Osteoblast (primary cell): Measurements from ENCODE around the gene COL4A2. TPM values are rescaled to one million over a fixed set of nuclear protein-coding genes. Genes with fewer than 3 reads are reported as not detected.

Experiments used
- DNase-seq: peaks from one replicate; pipeline ENCODE4 v3.0.0; 2011; ENCODE audit warnings: low spot score, mixed read lengths; ENCODE audit not compliant: insufficient read length; ENCODE audit errors: missing footprints
- H2AFZ ChIP-seq: 2 replicates; pipeline ENCODE4 v1.6.0; 2011; ENCODE audit warnings: mild to moderate bottlenecking, low read length
- H3K27ac ChIP-seq: 2 replicates; pipeline ENCODE4 v1.5.1; 2011; ENCODE audit warnings: mild to moderate bottlenecking, low read depth, low read length, moderate library complexity
- H3K27me3 ChIP-seq: 2 replicates; pipeline ENCODE4 v1.6.0; 2012; ENCODE audit warnings: mild to moderate bottlenecking, control low read depth, inconsistent platforms, low read length, moderate library complexity; ENCODE audit not compliant: insufficient read depth
- H3K36me3 ChIP-seq: 2 replicates; pipeline ENCODE4 v1.5.1; 2011; ENCODE audit warnings: mild to moderate bottlenecking, low read length, control low read depth, moderate library complexity; ENCODE audit not compliant: insufficient read depth
- H3K4me1 ChIP-seq: 2 replicates; pipeline ENCODE4 v1.5.1; 2011; ENCODE audit warnings: mild to moderate bottlenecking, low read length, control low read depth, moderate library complexity; ENCODE audit not compliant: insufficient read depth
- H3K4me2 ChIP-seq: 2 replicates; pipeline ENCODE4 v1.6.0; 2011; ENCODE audit warnings: mild to moderate bottlenecking, low read length; ENCODE audit not compliant: insufficient read depth
- H3K4me3 ChIP-seq: fragments of 200-600 bp; sonication (generic); 3 replicates; pipeline ENCODE4 v1.5.1; 2012; ENCODE audit warnings: mild to moderate bottlenecking, low read length, inconsistent platforms; ENCODE audit not compliant: insufficient read depth
- H3K79me2 ChIP-seq: 2 replicates; pipeline ENCODE4 v1.6.0; 2012; ENCODE audit warnings: mild to moderate bottlenecking, low read length, control low read depth, inconsistent platforms; ENCODE audit not compliant: insufficient read depth
- H3K9me3 ChIP-seq: 2 replicates; pipeline ENCODE4 v1.5.1; 2011; ENCODE audit warnings: low read depth, low read length, control low read depth
- H4K20me1 ChIP-seq: 2 replicates; pipeline ENCODE4 v1.6.0; 2012; ENCODE audit warnings: mild to moderate bottlenecking, low read length, control low read depth; ENCODE audit not compliant: insufficient read depth
- total RNA-seq: library from RNA; depleted of rRNA; stranded (reverse); fragments of >200 nt; gene quantifications from 2 replicates; pipeline ENCODE4 v1.2.3, GENCODE V29; 2012
- TF ChIP-seq, protein P1 (sequence below): IDR thresholded peaks from 2 replicates; pipeline ENCODE4 v1.5.1; 2011; ENCODE audit warnings: mild to moderate bottlenecking, low read depth, low read length, moderate library complexity; ENCODE audit errors: extremely low read depth

Gene COL4A2
- total RNA-seq, 1 donor, result 267 TPM

DNA sequence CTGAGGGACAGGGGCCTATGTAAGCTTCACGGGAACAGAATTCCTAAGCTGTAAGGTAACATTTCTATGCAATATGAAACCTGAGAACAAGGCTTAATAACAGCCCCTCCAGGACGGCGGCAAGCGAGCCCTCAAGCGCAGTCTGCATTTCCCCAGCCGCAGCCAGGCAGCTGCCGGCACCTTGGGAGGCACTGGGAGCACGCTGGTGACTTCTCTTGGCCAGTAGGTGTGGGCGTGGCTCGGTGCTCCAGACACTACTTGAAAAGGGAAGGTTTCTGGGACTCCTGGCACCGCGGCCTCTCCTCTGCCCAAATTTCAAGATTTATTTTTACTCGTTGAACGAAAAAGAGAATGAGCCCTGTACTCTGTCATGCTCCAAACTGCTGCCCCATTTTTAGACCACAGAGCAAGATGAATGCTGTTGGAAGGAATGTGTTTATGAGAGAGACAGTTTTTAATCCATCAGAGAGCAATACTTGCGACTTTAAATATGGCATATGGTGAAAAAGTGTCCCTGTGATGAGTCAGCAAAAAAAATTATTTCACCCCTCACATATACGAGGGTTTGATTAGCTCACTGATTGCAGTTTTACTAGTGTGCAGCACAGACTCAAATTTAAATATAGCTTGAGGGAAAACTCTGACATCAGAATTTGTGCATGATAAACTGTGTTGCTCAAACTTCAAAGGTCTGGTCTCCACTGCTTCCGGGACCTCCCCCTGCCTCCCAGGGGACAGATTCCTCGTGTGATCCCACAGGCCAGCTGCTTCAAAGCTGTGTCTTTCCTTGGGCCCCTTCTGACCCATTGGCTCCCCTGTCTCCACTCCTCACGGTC lies 81.2 kb downstream of the COL4A2 start:
- Histone ChIP-seq H3K9me3 (no peaks in the 10 kb centered on the region), H3K4me1 (peaks cover 49% of the 10 kb centered on the region), H3K79me2 (peaks cover 39% of the 10 kb centered on the region), H4K20me1 (no peaks in the 10 kb centered on the region), H3K4me3 (peak overlapping the region; percentile 38), H3K27me3 (no peaks in the 10 kb centered on the region), H2AFZ (peak overlapping the region; percentile 14), H3K27ac (peak overlapping the region; percentile 99), H3K36me3 (peaks cover 18% of the 10 kb centered on the region), H3K4me2 (peak overlapping the region; percentile 64)
- TF ChIP-seq, protein P1, sequence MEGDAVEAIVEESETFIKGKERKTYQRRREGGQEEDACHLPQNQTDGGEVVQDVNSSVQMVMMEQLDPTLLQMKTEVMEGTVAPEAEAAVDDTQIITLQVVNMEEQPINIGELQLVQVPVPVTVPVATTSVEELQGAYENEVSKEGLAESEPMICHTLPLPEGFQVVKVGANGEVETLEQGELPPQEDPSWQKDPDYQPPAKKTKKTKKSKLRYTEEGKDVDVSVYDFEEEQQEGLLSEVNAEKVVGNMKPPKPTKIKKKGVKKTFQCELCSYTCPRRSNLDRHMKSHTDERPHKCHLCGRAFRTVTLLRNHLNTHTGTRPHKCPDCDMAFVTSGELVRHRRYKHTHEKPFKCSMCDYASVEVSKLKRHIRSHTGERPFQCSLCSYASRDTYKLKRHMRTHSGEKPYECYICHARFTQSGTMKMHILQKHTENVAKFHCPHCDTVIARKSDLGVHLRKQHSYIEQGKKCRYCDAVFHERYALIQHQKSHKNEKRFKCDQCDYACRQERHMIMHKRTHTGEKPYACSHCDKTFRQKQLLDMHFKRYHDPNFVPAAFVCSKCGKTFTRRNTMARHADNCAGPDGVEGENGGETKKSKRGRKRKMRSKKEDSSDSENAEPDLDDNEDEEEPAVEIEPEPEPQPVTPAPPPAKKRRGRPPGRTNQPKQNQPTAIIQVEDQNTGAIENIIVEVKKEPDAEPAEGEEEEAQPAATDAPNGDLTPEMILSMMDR, result no peak
- peak; percentile 77 for DNase-seq

DNA sequence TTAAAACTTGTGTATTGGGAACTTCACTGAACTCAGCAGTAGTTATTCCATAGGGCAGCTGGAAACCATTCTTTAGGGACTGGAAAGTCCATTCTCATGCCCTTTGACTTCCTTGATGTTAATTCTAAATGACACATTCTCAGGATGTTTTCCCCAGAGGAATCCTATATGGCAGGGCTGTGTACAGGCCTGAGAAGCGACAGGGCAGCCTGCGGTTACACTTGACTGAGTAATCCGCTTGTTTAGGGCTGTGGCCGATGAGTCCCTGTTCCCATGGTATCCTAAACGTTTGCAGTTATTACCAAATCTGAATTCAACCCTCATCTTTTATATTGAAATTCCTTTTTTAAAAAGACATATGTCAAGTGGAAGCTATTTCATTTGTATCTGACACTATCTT lies 83.5 kb downstream of the COL4A2 start:
- H3K9me3 ChIP-seq, result no peaks in the 10 kb centered on the region
- H4K20me1 ChIP-seq, result no peaks in the 10 kb centered on the region
- DNase-seq, result peak; percentile 88
- no peak overlapping the region for H2AFZ ChIP-seq
- peaks cover 69% of the 10 kb centered on the region for H3K4me1 ChIP-seq
- peaks cover 30% of the 10 kb centered on the region for H3K79me2 ChIP-seq
- no peaks in the 10 kb centered on the region for H3K27me3 ChIP-seq
- H3K27ac ChIP-seq, result peak overlapping the region; percentile 99
- TF ChIP-seq, protein P1, result no peak
- H3K36me3 ChIP-seq, result peaks cover 18% of the 10 kb centered on the region
- peak overlapping the region; percentile 21 for H3K4me2 ChIP-seq
- H3K4me3 ChIP-seq, result no peak overlapping the region

DNA sequence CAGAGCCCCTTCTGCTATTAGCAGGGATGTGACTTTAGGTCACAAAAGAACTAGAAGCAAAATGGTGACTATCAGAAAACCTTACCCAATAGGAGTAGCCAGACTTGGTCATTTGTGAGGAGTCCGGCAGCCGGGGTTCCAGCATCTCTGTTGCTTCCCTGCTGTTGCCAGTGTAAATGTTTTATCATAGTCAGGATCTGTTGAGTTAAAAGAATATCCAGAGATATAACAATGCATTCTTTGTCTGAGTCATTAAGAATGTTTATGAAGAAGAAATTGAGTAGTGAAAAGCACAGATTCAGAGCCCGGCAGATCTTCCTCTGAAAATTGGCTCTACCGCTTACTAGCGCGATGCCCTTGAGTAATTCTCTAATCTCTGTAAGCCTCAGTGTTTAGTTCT lies 84.2 kb downstream of the COL4A2 start:
- Histone ChIP-seq H3K27ac (peak overlapping the region; percentile 99), H3K36me3 (peaks cover 18% of the 10 kb centered on the region), H3K27me3 (no peaks in the 10 kb centered on the region), H3K4me2 (peak overlapping the region; percentile 4), H3K79me2 (peaks cover 22% of the 10 kb centered on the region), H2AFZ (no peak overlapping the region), H3K4me3 (no peak overlapping the region), H3K9me3 (no peaks in the 10 kb centered on the region), H4K20me1 (no peaks in the 10 kb centered on the region), H3K4me1 (peaks cover 76% of the 10 kb centered on the region)
- DNase-seq, result peak; percentile 50
- TF ChIP-seq, protein P1, result no peak

DNA sequence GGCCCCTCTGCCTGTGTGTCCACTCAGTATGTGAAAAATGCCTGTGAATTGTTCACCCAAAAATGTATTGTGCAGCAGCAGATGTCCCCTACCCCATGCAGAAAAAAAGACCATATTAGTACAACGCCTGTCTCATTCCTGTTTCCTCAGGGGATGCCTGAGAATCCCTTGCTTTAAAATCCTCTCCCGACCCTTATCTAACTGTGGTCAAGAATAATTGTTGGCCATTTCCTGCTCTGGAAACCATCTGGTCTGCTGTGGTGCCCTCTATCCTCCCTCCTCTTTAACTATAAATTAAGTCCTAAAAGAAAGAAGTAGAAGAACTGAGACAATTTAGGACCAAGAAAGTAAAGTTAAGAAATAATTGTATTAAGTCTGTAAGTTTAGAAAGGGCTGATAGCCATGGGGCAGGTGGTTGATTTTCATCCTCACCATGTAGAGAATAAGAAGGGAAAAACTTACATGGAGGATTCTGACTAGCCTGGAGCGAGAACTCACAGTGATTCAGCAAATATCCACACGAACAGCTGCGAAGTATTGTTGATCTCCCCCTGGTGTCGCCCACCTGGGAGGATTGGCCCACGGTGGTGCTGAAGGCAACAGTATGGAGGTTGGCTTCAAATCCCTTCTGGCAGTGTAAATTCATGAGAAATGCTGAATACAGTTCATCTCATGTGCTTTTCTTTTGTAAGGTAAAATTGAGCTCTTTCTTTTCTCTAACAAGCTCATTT lies 85.6 kb downstream of the COL4A2 start:
- no peak for DNase-seq
- peaks cover 22% of the 10 kb centered on the region for H3K79me2 ChIP-seq

More for the DNA sequence above, 85.6 kb downstream of the COL4A2 start:
- TF ChIP-seq, protein P1, result no peak
- peaks cover 15% of the 10 kb centered on the region for H3K36me3 ChIP-seq
- H4K20me1 ChIP-seq, result no peaks in the 10 kb centered on the region
- peaks cover 86% of the 10 kb centered on the region for H3K4me1 ChIP-seq
- peak overlapping the region; percentile 99 for H3K27ac ChIP-seq
- no peak overlapping the region for H3K4me3 ChIP-seq
- no peaks in the 10 kb centered on the region for H3K9me3 ChIP-seq
- H2AFZ ChIP-seq, result no peak overlapping the region
- no peak overlapping the region for H3K4me2 ChIP-seq
- H3K27me3 ChIP-seq, result no peaks in the 10 kb centered on the region
